MM.1S (cell line): ENCODE results near the gene EPB41L1.

ENCODE experiments used
- EZH2 ChIP-seq: fragments of 300-600 bp; sonication (generic); optimal IDR thresholded peaks from 2 replicates; pipeline ENCODE3; 2017; ENCODE audit warnings: low read depth, mild to moderate bottlenecking, antibody characterized with exemption, low read length, mixed read lengths
- TF ChIP-seq, protein P1 (sequence below): fragments of 300-600 bp; sonication (generic); IDR thresholded peaks from 2 replicates; pipeline ENCODE4 v1.5.1; 2016; ENCODE audit warnings: antibody characterized with exemption, low read length, mixed read lengths

DNA sequence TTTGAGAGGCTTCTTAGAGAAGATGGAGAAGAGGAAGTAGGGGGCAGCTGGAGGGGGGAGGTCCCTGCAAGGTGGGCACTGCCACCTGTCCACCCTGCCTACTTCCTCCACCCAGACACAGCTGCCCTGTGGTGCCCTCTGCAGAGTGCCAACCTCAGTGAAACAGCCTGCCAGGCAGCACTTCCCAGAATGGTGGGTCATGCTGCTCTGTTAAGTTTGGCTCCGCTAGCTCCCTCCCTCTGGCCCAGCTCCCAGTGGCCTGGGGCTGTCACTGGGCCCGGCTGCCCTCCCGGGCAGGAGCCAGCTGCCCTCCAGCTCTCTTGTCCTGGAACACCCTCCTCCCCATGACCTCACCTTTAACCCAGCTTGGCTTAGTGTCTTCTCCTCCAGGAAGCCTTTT, 5.1 kb upstream of the EPB41L1 start:
- TF ChIP-seq, protein P1, sequence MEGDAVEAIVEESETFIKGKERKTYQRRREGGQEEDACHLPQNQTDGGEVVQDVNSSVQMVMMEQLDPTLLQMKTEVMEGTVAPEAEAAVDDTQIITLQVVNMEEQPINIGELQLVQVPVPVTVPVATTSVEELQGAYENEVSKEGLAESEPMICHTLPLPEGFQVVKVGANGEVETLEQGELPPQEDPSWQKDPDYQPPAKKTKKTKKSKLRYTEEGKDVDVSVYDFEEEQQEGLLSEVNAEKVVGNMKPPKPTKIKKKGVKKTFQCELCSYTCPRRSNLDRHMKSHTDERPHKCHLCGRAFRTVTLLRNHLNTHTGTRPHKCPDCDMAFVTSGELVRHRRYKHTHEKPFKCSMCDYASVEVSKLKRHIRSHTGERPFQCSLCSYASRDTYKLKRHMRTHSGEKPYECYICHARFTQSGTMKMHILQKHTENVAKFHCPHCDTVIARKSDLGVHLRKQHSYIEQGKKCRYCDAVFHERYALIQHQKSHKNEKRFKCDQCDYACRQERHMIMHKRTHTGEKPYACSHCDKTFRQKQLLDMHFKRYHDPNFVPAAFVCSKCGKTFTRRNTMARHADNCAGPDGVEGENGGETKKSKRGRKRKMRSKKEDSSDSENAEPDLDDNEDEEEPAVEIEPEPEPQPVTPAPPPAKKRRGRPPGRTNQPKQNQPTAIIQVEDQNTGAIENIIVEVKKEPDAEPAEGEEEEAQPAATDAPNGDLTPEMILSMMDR, result no peak
- TF ChIP-seq EZH2, result no peak
